Mesodermal cell (in vitro differentiated cells): Measurements from ENCODE around the gene DCTD.

Source experiments
- H3K27ac ChIP-seq: 2 replicates; pipeline ENCODE4 v1.7.0; 2013; ENCODE audit warnings: mild to moderate bottlenecking, low read depth, low read length, moderate library complexity; ENCODE audit not compliant: severe bottlenecking
- H3K36me3 ChIP-seq: 2 replicates; pipeline ENCODE4 v1.7.1; 2013; ENCODE audit warnings: mild to moderate bottlenecking, low read length, moderate library complexity; ENCODE audit not compliant: control insufficient read depth, insufficient read depth
- H3K4me1 ChIP-seq: one replicate; pipeline ENCODE4 v1.7.1; 2013; ENCODE audit warnings: mild to moderate bottlenecking, low read length; ENCODE audit not compliant: insufficient read depth, control insufficient read depth, poor library complexity, severe bottlenecking
- H3K4me3 ChIP-seq: 2 replicates; pipeline ENCODE4 v1.7.0; 2013; ENCODE audit warnings: low read length, control low read depth, mild to moderate bottlenecking; ENCODE audit not compliant: insufficient read depth, poor library complexity, severe bottlenecking; ENCODE audit errors: extremely low read depth
- H3K9me3 ChIP-seq: 2 replicates; pipeline ENCODE4 v1.7.1; 2013; ENCODE audit warnings: mild to moderate bottlenecking, low read length, moderate library complexity; ENCODE audit not compliant: control insufficient read depth
- WGBS, 2 experiments: methylation state at CpG; one replicate each; pipeline ENCODE4 v1.1.5; 2013; ENCODE audit warnings: missing lambda C conversion rate in 2 of 2; ENCODE audit not compliant: insufficient coverage in 2 of 2; 5-methylcytosine and 5-hydroxymethylcytosine counted together

DCTD gene

DNA sequence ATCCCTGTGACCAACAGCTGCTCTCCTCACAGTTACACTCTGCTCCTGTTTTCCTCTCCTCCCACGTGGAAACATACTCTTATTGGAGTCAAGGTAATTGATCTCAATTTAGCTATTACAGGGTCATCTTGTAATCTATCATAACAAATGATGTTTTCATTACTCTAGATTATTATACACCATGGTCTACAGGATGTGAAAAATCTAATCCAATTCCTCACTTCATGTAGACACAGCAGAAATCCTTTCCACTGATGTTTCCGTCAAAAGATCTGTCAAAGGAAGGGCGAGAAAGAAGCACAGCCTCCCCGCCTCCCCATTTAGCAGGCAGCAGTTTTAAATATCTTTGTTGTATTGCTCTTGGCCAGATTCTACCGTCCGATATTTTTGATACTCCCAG, 13.7 kb upstream of the DCTD start:
- 80 to 90% methylated on average over 1 to 2 of the region's 6 CpGs for WGBS, 2 experiments
- H3K9me3 ChIP-seq = no peaks in the 10 kb centered on the region
- H3K27ac ChIP-seq = no peak overlapping the region
- no peaks in the 10 kb centered on the region for H3K36me3 ChIP-seq
- H3K4me3 ChIP-seq = no peak overlapping the region
- peaks cover 3% of the 10 kb centered on the region for H3K4me1 ChIP-seq

- peaks cover 9% of the 10 kb centered on the region for H3K4me1 ChIP-seq
- H3K9me3 ChIP-seq = no peaks in the 10 kb centered on the region
- no peak overlapping the region for H3K4me3 ChIP-seq
- peak overlapping the region; percentile 81 for H3K27ac ChIP-seq
- 100% methylated on average over 1 of the region's 3 CpGs for whole genome bisulfite sequencing, 2 experiments
- no peaks in the 10 kb centered on the region for H3K36me3 ChIP-seq
These were observed 12.1 kb upstream of the DCTD start for GRCh38 chr4:182929296-182929695.

DNA sequence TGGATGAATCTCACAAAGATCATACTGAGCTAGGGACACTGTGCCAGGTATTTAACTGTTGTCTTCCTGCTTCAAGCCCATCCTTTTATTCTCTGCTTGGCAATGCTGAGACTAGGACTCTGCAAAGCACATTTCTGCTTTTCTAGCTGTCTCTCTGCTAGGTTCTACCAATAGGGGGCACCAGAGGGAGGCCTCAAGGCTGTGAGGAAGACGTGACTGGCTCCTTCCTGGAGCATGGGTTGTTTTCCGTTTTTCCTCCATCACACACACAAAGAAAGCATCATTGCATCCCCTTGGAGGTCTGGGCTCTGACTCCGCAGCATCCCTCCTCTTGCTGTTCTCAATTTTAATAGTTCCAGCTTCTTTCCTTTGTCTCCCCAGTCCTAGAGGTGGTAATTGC, 10.9 kb upstream of the DCTD start:
- Histone ChIP-seq H3K27ac (no peak overlapping the region), H3K36me3 (no peaks in the 10 kb centered on the region), H3K4me3 (no peak overlapping the region), H3K4me1 (peaks cover 9% of the 10 kb centered on the region), H3K9me3 (no peaks in the 10 kb centered on the region)
- WGBS, 2 experiments = 71% methylated on average over 2 to 3 of the region's 3 CpGs

DNA sequence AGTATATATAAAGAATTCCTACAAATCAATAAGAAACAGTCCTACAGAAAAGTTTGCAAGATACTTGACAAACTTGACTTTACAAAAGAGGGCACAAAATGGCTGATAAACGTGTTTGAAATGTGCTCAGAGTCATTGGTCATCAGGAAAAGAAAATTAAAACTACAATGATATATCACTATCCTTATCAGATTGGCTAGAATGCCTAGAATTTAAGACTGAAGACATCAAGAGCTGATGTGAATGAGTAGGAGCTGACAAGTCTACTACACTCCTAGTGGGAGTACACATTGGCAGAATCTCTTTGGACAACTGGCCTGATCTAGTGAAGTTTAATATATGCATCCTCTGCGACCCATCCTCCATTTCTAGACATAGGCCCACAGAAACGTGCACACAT, 10.3 kb upstream of the DCTD start:
- H3K9me3 ChIP-seq = no peaks in the 10 kb centered on the region
- no peak overlapping the region for H3K4me3 ChIP-seq
- WGBS, 2 experiments = 100% methylated on average over 1 of the region's 3 CpGs; no CpG with 5 or more reads in 1 of the 2 experiments
- H3K4me1 ChIP-seq = peaks cover 9% of the 10 kb centered on the region
- no peaks in the 10 kb centered on the region for H3K36me3 ChIP-seq
- H3K27ac ChIP-seq = no peak overlapping the region

- Histone ChIP-seq H3K9me3 (no peaks in the 10 kb centered on the region), H3K36me3 (no peaks in the 10 kb centered on the region), H3K4me3 (no peak overlapping the region), H3K4me1 (peaks cover 9% of the 10 kb centered on the region), H3K27ac (no peak overlapping the region)
- 75 to 100% methylated on average over 1 of the region's 1 CpG for WGBS, 2 experiments
These were observed 8.7 kb upstream of the DCTD start for GRCh38 chr4:182925855-182926254.

DNA sequence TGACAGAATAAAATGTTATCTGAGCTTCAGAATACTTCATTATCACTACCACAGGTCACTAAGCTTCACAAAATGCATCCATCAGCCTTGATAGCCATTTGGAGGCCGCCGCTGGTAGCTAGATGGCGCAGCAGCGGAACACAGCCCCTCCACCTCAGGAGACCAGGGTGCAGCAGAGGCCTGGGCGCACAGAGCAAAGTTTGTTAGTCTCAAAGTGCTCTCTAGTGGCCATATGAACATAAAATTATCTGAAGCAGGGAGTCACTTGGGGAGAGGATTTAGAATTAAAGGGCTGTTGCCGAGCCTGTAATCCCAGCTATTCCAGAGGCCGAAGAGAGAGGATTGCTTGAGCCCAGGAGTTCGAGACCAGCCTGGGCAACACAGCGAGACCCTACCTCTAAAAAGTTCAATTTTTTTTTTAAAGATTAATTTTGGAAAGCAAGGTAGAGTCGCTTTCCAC, 8.1 kb upstream of the DCTD start:
- Histone ChIP-seq H3K4me3 (no peak overlapping the region), H3K27ac (no peak overlapping the region), H3K4me1 (peaks cover 9% of the 10 kb centered on the region), H3K9me3 (no peaks in the 10 kb centered on the region), H3K36me3 (no peaks in the 10 kb centered on the region)
- WGBS, 2 experiments = 7 to 33% methylated on average over 5 to 7 of the region's 10 CpGs

GRCh38 chr4:182924497-182924896, 7.3 kb upstream of the DCTD start:
- Histone ChIP-seq H3K4me3 (no peak overlapping the region), H3K4me1 (peaks cover 9% of the 10 kb centered on the region), H3K9me3 (no peaks in the 10 kb centered on the region), H3K36me3 (no peaks in the 10 kb centered on the region), H3K27ac (no peak overlapping the region)
- 81 to 94% methylated on average over 3 to 7 of the region's 7 CpGs for WGBS, 2 experiments

- Histone ChIP-seq H3K4me1 (peaks cover 9% of the 10 kb centered on the region), H3K27ac (no peak overlapping the region), H3K36me3 (no peaks in the 10 kb centered on the region), H3K9me3 (no peaks in the 10 kb centered on the region), H3K4me3 (no peak overlapping the region)
- WGBS, 2 experiments = 94 to 100% methylated on average over 7 of the region's 10 CpGs
These were observed 6.7 kb upstream of the DCTD start for GRCh38 chr4:182923796-182924340.

DNA sequence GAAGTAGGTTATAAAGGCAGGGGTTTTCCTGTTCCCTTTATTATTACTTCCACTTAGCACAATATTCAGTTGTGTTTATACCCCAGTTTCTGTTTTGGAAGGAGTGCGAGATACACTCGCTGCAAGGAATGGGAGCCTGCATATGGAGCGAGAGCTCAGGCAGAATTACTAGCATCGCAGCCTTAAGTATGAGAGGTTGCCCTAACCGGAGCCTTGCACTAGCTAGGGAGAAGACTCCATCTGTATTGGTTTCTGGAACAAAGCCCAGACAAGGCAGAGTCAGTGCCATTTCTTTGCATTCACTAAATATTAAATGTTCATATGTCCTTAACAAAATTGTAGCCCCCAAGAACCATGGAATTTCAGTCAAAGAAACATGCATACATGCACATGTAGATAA, 6.2 kb upstream of the DCTD start:
- H3K9me3 ChIP-seq = no peaks in the 10 kb centered on the region
- WGBS, 2 experiments = 96 to 100% methylated on average over 3 to 5 of the region's 5 CpGs

DNA sequence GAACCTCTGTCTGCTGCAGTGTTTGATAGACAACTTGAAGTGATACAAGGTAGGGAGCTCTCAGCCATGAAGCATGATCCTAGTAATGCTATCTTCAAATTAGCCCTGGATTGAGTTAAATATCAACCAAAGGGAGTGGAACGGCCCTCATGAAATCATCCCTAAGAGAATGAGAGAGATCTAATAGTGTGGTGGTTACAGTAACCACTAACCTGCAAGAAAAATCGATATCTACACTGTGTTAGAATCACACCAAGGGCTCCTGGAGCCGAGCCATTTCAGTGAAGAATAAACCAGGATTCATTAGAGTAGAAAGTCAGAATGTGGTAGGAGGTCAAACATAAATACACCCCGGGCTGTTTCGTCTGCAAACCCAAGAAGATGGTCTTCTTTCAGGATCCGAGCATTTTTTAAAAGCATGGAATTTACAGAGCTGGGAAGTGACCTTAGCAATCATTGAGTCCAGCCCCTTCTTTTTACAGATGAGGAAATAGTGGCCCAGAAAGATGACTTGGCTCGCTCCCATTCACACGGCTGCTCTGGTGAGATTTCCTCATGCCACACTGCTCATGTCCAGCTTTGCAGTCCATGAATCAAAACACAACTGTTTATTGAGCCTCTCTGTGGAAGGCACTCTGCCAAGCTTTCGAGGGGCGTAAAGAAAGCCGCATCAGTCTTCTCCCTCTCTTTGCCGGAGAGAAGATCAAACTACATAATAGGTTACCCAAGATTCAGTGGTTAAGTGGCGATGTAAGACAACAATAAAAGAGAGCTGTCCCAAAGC, 5.5 kb upstream of the DCTD start:
- H3K4me3 ChIP-seq = no peak overlapping the region
- 90 to 93% methylated on average over 8 to 10 of the region's 13 CpGs for WGBS, 2 experiments
- H3K27ac ChIP-seq = no peak overlapping the region
- H3K4me1 ChIP-seq = peaks cover 13% of the 10 kb centered on the region
- H3K9me3 ChIP-seq = no peaks in the 10 kb centered on the region
- no peaks in the 10 kb centered on the region for H3K36me3 ChIP-seq

More for the DNA sequence above, 6.2 kb upstream of the DCTD start:
- no peak overlapping the region for H3K4me3 ChIP-seq
- H3K27ac ChIP-seq = no peak overlapping the region
- H3K36me3 ChIP-seq = no peaks in the 10 kb centered on the region
- peaks cover 9% of the 10 kb centered on the region for H3K4me1 ChIP-seq

DNA sequence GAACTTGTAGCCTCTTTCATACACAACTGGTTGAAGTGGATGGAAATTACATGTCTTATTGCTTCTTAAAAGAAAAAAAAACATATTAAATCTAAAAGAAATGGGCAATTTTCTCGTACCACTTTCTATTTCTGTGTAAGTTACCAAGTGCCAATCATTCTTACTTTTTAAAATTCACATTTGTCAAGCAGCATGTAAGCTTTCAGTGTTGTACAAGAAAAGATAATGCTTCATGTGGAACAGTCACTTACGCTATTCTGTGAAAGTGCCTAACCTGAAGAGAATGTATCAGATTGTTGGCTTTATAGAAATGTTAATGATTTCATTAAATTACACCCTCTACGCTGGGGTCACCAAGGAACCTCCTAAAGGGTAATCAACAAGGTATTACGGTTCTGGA, 4.4 kb upstream of the DCTD start:
- no peak overlapping the region for H3K27ac ChIP-seq
- H3K4me3 ChIP-seq = no peak overlapping the region
- no peaks in the 10 kb centered on the region for H3K36me3 ChIP-seq
- peaks cover 11% of the 10 kb centered on the region for H3K4me1 ChIP-seq
- WGBS, 2 experiments = 100% methylated on average over 1 of the region's 4 CpGs
- H3K9me3 ChIP-seq = no peaks in the 10 kb centered on the region
